IMR-90 (cell line): ENCODE results near the gene SSU72. TPM values are rescaled to one million over a fixed set of nuclear protein-coding genes. Genes with fewer than 3 reads are reported as not detected.

ENCODE experiments used
- ATAC-seq: fragments of 200-7000 bp; cut with Tn5 transposase; 2 replicates; pipeline ENCODE4 v1.9.1; 2020; ENCODE audit warnings: low read depth, mild to moderate bottlenecking, moderate library complexity
- BruUV-seq: library from RNA; stranded (reverse); fragments of 400-500 nt; replicated peaks from 2 replicates; lab custom pipeline; 2021; lab: Mats Ljungman, UMichigan
- CTCF ChIA-PET: fragments of 300-600 bp; formaldehyde crosslinking; extraction: SDS; loops from one replicate; lab custom pipeline; 2021; ENCODE audit warnings: antibody characterized with exemption; lab: Yijun Ruan, JAX
- POLR2A ChIA-PET: fragments of 300-600 bp; sonication (Branson Sonifier 250); formaldehyde crosslinking; loops from one replicate; lab custom pipeline; 2022; ENCODE audit warnings: antibody characterized with exemption; ENCODE audit not compliant: unreplicated experiment; lab: Charles Lee
- DNase-seq: peaks from one replicate; pipeline ENCODE4 v3.0.0; 2013
- H2AFZ ChIP-seq: replicated peaks from 2 replicates; pipeline ENCODE3; 2013; ENCODE audit warnings: low read length, mild to moderate bottlenecking; ENCODE audit not compliant: poor library complexity
- H2AK5ac ChIP-seq: 2 replicates; pipeline ENCODE4 v1.6.1; 2013; ENCODE audit warnings: low read depth, low read length, inconsistent platforms
- H2AK9ac ChIP-seq: replicated peaks from 2 replicates; pipeline ENCODE3; 2013; ENCODE audit warnings: mild to moderate bottlenecking, low read depth, low read length, moderate library complexity; ENCODE audit not compliant: poor library complexity
- H2BK120ac ChIP-seq: 2 replicates; pipeline ENCODE4 v1.6.1; 2013; ENCODE audit warnings: low read depth, low read length, inconsistent platforms
- H2BK15ac ChIP-seq: 3 replicates; pipeline ENCODE4 v1.6.1; 2013; ENCODE audit warnings: low read depth, low read length, inconsistent platforms
- H2BK20ac ChIP-seq: 2 replicates; pipeline ENCODE4 v1.6.1; 2013; ENCODE audit warnings: low read depth, mild to moderate bottlenecking, inconsistent platforms, low read length, moderate library complexity
- H2BK5ac ChIP-seq: 2 replicates; pipeline ENCODE4 v1.6.1; 2013; ENCODE audit warnings: mild to moderate bottlenecking, low read depth, low read length, inconsistent platforms; ENCODE audit not compliant: poor library complexity, severe bottlenecking
- H3K14ac ChIP-seq: replicated peaks from 2 replicates; pipeline ENCODE4 v1.6.1; 2013; ENCODE audit warnings: low read depth, low read length, inconsistent platforms
- H3K18ac ChIP-seq: 2 replicates; pipeline ENCODE4 v1.6.1; 2013; ENCODE audit warnings: low read depth, low read length, control low read depth
- H3K23ac ChIP-seq: 2 replicates; pipeline ENCODE4 v1.6.1; 2013; ENCODE audit warnings: low read depth, low read length, inconsistent platforms
- H3K27ac ChIP-seq: 2 replicates; pipeline ENCODE4 v1.5.1; 2013; ENCODE audit warnings: mild to moderate bottlenecking, control low read depth, low read length; ENCODE audit not compliant: insufficient read depth
- H3K27me3 ChIP-seq: 2 replicates; pipeline ENCODE4 v1.6.1; 2013; ENCODE audit warnings: low read length; ENCODE audit not compliant: control insufficient read depth, insufficient read depth
- H3K36me3 ChIP-seq: 2 replicates; pipeline ENCODE4 v1.6.1; 2013; ENCODE audit warnings: low read length, mixed read lengths; ENCODE audit not compliant: control insufficient read depth, insufficient read depth
- H3K4ac ChIP-seq: 2 replicates; pipeline ENCODE4 v1.6.1; 2013; ENCODE audit warnings: low read depth, low read length, inconsistent platforms
- H3K4me1 ChIP-seq: 2 replicates; pipeline ENCODE4 v1.6.1; 2013; ENCODE audit warnings: low read length, mixed read lengths; ENCODE audit not compliant: control insufficient read depth, insufficient read depth
- H3K4me2 ChIP-seq: 2 replicates; pipeline ENCODE4 v1.6.1; 2013; ENCODE audit warnings: low read depth, mild to moderate bottlenecking, control low read depth, low read length, moderate library complexity
- H3K4me3 ChIP-seq: 2 replicates; pipeline ENCODE4 v1.5.1; 2013; ENCODE audit warnings: low read depth, mild to moderate bottlenecking, control low read depth, low read length, moderate library complexity; ENCODE audit not compliant: insufficient read depth
- H3K56ac ChIP-seq: 2 replicates; pipeline ENCODE4 v1.6.1; 2013; ENCODE audit warnings: low read length, inconsistent platforms; ENCODE audit not compliant: insufficient read depth; ENCODE audit errors: extremely low read depth
- H3K79me1 ChIP-seq, 2 experiments: 2 replicates each; pipeline ENCODE4 v1.6.1; 2013; ENCODE audit warnings: low read length in 2 of 2, inconsistent platforms in 1 of 2, low read depth in 1 of 2
- H3K9ac ChIP-seq: 2 replicates; pipeline ENCODE4 v1.6.1; 2013; ENCODE audit warnings: low read depth, low read length, control low read depth
- H3K9me1 ChIP-seq: 2 replicates; pipeline ENCODE4 v1.6.1; 2013; ENCODE audit warnings: low read length, inconsistent platforms; ENCODE audit not compliant: insufficient read depth
- H3K9me3 ChIP-seq: 2 replicates; pipeline ENCODE4 v1.6.1; 2013; ENCODE audit warnings: low read length; ENCODE audit not compliant: control insufficient read depth, insufficient read depth
- H4K20me1 ChIP-seq: 2 replicates; pipeline ENCODE4 v1.6.1; 2013; ENCODE audit warnings: low read length, inconsistent platforms; ENCODE audit not compliant: insufficient read depth
- H4K5ac ChIP-seq: 2 replicates; pipeline ENCODE4 v1.6.1; 2013; ENCODE audit warnings: mild to moderate bottlenecking, low read depth, low read length, control low read depth
- H4K8ac ChIP-seq, 2 experiments: 2 replicates each; pipeline ENCODE4 v1.6.1; 2013; ENCODE audit warnings: low read depth in 2 of 2, low read length in 2 of 2, control low read depth in 1 of 2, inconsistent platforms in 1 of 2
- H4K91ac ChIP-seq: 2 replicates; pipeline ENCODE4 v1.6.1; 2013; ENCODE audit warnings: low read depth, low read length, inconsistent platforms; ENCODE audit not compliant: insufficient read depth
- BHLHE40 ChIP-seq: fragments of 150-350 bp; IDR thresholded peaks from 2 replicates; pipeline ENCODE4 v1.6.1; 2016; ENCODE audit warnings: mild to moderate bottlenecking, low read depth, low read length
- CEBPB ChIP-seq: IDR thresholded peaks from 2 replicates; pipeline ENCODE4 v1.6.1; 2012; ENCODE audit warnings: low read depth, low read length, improper control_type of control experiment
- CHD1 ChIP-seq: IDR thresholded peaks from 2 replicates; pipeline ENCODE4 v1.6.1; 2012; ENCODE audit warnings: low read depth, low read length, improper control_type of control experiment
- CTCF ChIP-seq: conservative IDR thresholded peaks from 2 replicates; pipeline ENCODE4 v1.5.1; 2012; ENCODE audit warnings: mild to moderate bottlenecking, low read depth, low read length, improper control_type of control experiment
- ELK1 ChIP-seq: fragments of 150-350 bp; IDR thresholded peaks from 2 replicates; pipeline ENCODE4 v1.6.1; 2016; ENCODE audit warnings: low read depth, mild to moderate bottlenecking, low read length, moderate library complexity, borderline replicate concordance
- FOS ChIP-seq: fragments of 150-350 bp; IDR thresholded peaks from 2 replicates; pipeline ENCODE4 v1.6.1; 2016; ENCODE audit warnings: low read depth, low read length
- MAFK ChIP-seq: IDR thresholded peaks from 2 replicates; pipeline ENCODE4 v1.6.1; 2012; ENCODE audit warnings: low read depth, low read length, improper control_type of control experiment
- MAZ ChIP-seq: IDR thresholded peaks from 2 replicates; pipeline ENCODE4 v1.6.1; 2012; ENCODE audit warnings: low read depth, mild to moderate bottlenecking, low read length, improper control_type of control experiment, moderate library complexity, borderline replicate concordance
- RAD21 ChIP-seq: IDR thresholded peaks from 2 replicates; pipeline ENCODE4 v1.6.1; 2012; ENCODE audit warnings: low read length, improper control_type of control experiment
- RCOR1 ChIP-seq: IDR thresholded peaks from 2 replicates; pipeline ENCODE4 v1.6.1; 2012; ENCODE audit warnings: mild to moderate bottlenecking, low read length, improper control_type of control experiment; ENCODE audit not compliant: insufficient replicate concordance
- SMC3 ChIP-seq: fragments of 150-350 bp; IDR thresholded peaks from 2 replicates; pipeline ENCODE4 v1.6.1; 2016; ENCODE audit warnings: low read depth, mild to moderate bottlenecking, antibody characterized with exemption, low read length, moderate library complexity
- WGBS, 2 experiments: methylation state at CpG; one replicate each; pipeline versions ENCODE4 v1.1.5 to v1.1.7; 2013; ENCODE audit warnings: missing lambda C conversion rate in 2 of 2; ENCODE audit not compliant: insufficient read length in 1 of 2; ENCODE audit errors: extremely low coverage in 2 of 2; 5-methylcytosine and 5-hydroxymethylcytosine counted together
- dilution Hi-C: fragments of 300-500 bp; cut with HindIII; formaldehyde crosslinking; loops from one replicate; pipeline ENCODE4 v1.14.3; 2018; ENCODE audit warnings: low sequenced_read_pairs; ENCODE audit not compliant: unreplicated experiment
- in situ Hi-C: fragments of 300-500 bp; cut with MboI; formaldehyde crosslinking; loops from 3 replicates; pipeline ENCODE4 v1.14.3; 2019; ENCODE audit warnings: low sequenced_read_pairs, inconsistent platforms, mixed read lengths
- intact Hi-C: fragments of 100-400 bp; cut with micrococcal nuclease; formaldehyde crosslinking; loops from 2 replicates; pipeline ENCODE4 v1.10.0; 2022
- polyA plus RNA-seq, 3 experiments: library from polyadenylated mRNA; depleted of rRNA; stranded (reverse); fragments of >200 nt; gene quantifications; 2 replicates each; pipeline ENCODE4 v1.2.3, GENCODE V29; 2012; ENCODE audit warnings: low replicate concordance in 1 of 3
- total RNA-seq: library from RNA; depleted of rRNA; stranded (reverse); fragments of >200 nt; gene quantifications from 2 replicates; pipeline ENCODE4 v1.2.3, GENCODE V29; 2012
- TF ChIP-seq, protein P1 (sequence below): fragments of 150-350 bp; IDR thresholded peaks from 2 replicates; pipeline ENCODE4 v1.6.1; 2017; ENCODE audit warnings: mild to moderate bottlenecking, antibody characterized with exemption, low read length, low read depth

The SSU72 gene
- total and polyA plus RNA-seq, 2 of the 4 experiments (the other 2 are of a cell fraction): 33.7 to 88.4 TPM

- Histone ChIP-seq H2BK15ac (no peak overlapping the region), H3K9me1 (peaks cover 7% of the 10 kb centered on the region; the same call in 1 of the 2 replicates), H3K56ac (no peak overlapping the region), H4K5ac (no peak overlapping the region), H3K4me3 (no peak overlapping the region), H3K23ac (no peak overlapping the region), H2BK120ac (no peak overlapping the region), H3K14ac (no peak overlapping the region), H4K8ac (no peak overlapping the region), H4K20me1 (no peaks in the 10 kb centered on the region), H3K4me2 (no peak overlapping the region), H3K36me3 (no peaks in the 10 kb centered on the region), H4K91ac (no peak overlapping the region), H3K79me1 (peaks cover 6 to 11% of the 10 kb centered on the region in 2 experiments; a peak in 3 of 4 replicates), H2AK9ac (no peak overlapping the region), H3K4ac (no peak overlapping the region), H2BK5ac (no peak overlapping the region), H3K27me3 (no peaks in the 10 kb centered on the region), H3K4me1 (peaks cover 3% of the 10 kb centered on the region; the same call in 1 of the 2 replicates), H3K27ac (no peak overlapping the region), H3K18ac (no peak overlapping the region), H3K9ac (no peak overlapping the region), H3K9me3 (no peaks in the 10 kb centered on the region), H2AFZ (no peak overlapping the region), H2AK5ac (no peak overlapping the region), H2BK20ac (no peak overlapping the region)
- dilution Hi-C loops: no loop called here
- 100% methylated on average over 1 of the region's 4 CpGs; no CpG with 5 or more reads in 1 of the 2 experiments for WGBS, 2 experiments
- BruUV-seq: no TSS peak
- intact Hi-C loops: no loop called here
- no peak for DNase-seq
- ChIA-PET CTCF (no interaction called here), POLR2A (interaction anchor here (0.6 kb wide), 1 partner anchor 38 kb away, joined by 14 read pairs; no protein-coding TSS in a partner anchor)
- in situ Hi-C loops: no loop called here
- TF ChIP-seq RCOR1 (no peak), FOS (no peak), ELK1 (no peak), MAZ (no peak), MAFK (no peak), CTCF (no peak), CEBPB (no peak), BHLHE40 (no peak), CHD1 (no peak), RAD21 (no peak), SMC3 (no peak)
- TF ChIP-seq, protein P1, sequence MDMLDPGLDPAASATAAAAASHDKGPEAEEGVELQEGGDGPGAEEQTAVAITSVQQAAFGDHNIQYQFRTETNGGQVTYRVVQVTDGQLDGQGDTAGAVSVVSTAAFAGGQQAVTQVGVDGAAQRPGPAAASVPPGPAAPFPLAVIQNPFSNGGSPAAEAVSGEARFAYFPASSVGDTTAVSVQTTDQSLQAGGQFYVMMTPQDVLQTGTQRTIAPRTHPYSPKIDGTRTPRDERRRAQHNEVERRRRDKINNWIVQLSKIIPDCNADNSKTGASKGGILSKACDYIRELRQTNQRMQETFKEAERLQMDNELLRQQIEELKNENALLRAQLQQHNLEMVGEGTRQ: no peak
- ATAC-seq: no peak
Measured at GRCh38 chr1:1507305-1507704, 67.4 kb downstream of the SSU72 start.
